ENCODE measurements around the gene TMEM147. TPM values are rescaled to one million over a fixed set of nuclear protein-coding genes. Genes with fewer than 3 reads are reported as not detected.

The TMEM147 gene
- total and polyA plus RNA-seq, 10 of the 15 experiments (the other 5 are each of a cell fraction or from before 2014, with no cell fraction given) = 53.4 to 145 (median 79.3) TPM

- Histone ChIP-seq H3K79me2 (ENCODE audit: control insufficient read depth, insufficient read depth, low read length) (peaks cover 7% of the 10 kb centered on the region), H3K27me3 (replicated peaks in 1 of 2; ENCODE audit: control insufficient read depth in 2 of 2, insufficient read depth in 2 of 2, low read length in 1 of 2) (no peaks in the 10 kb centered on the region), H3K9ac (ENCODE audit: control insufficient read depth, insufficient read depth, low read length) (no peak overlapping the region), H2AFZ (ENCODE audit: control insufficient read depth, low read depth, low read length) (no peak overlapping the region), H3K4me1 (ENCODE audit: control insufficient read depth, insufficient read depth, low read length) (peaks cover 21% of the 10 kb centered on the region), H3K4me3 (no peak overlapping the region), H3K27ac (ENCODE audit: control insufficient read depth, insufficient read depth) (no peak overlapping the region), H3K4me2 (ENCODE audit: control insufficient read depth, insufficient read depth) (no peak overlapping the region), H4K20me1 (ENCODE audit: control insufficient read depth, insufficient read depth) (no peaks in the 10 kb centered on the region), H3K36me3 (ENCODE audit: control insufficient read depth in 2 of 2, insufficient read depth in 2 of 2, low read length in 1 of 2) (peaks cover 0 to 2% of the 10 kb centered on the region in 2 experiments; a peak in 2 of 4 replicates), H3K9me3 (replicated peaks; ENCODE audit: control insufficient read depth, insufficient read depth, low read length) (no peaks in the 10 kb centered on the region)
- in situ Hi-C loops (cut with MboI) (no loop called here), intact Hi-C loops (cut with micrococcal nuclease; ENCODE audit: unreplicated experiment) (no loop called here)
- ChIA-PET POLR2A (interaction anchor here (1.7 kb wide), 1 partner anchor 29 kb away, joined by 6 read pairs; no protein-coding TSS in a partner anchor), SMC1A (ENCODE audit: uncharacterized antibody, unreplicated experiment) (interaction anchor here (1.4 kb wide), 1 partner anchor 30 kb away, joined by 9 read pairs; no protein-coding TSS in a partner anchor), RAD21 (ENCODE audit: unreplicated experiment) (no interaction called here), CTCF (interaction anchor here (1.0 to 1.2 kb wide), 4 partner anchors 9 to 187 kb away, joined by 3 to 4 read pairs (median 3); no protein-coding TSS in a partner anchor)
- FAIRE-seq = no peak
- WGBS (ENCODE audit: insufficient coverage, insufficient replicate concordance, low lambda C conversion rate, missing lambda C conversion rate) = 99% methylated on average over 9 of the region's 12 CpGs
- ATAC-seq = no peak
- DNase-seq (ENCODE audit: low read depth, low spot score) = no peak
- no TSS peak for BruUV-seq (replicated peaks)
- TF ChIP-seq E2F8 (IDR thresholded peaks at IDR 0.05; ENCODE audit: low read depth, partially characterized antibody) (no peak), KAT2A (conservative IDR thresholded peaks at IDR 0.05; ENCODE audit: control insufficient read depth, low read depth, low read length) (no peak), CREB1 (IDR thresholded peaks at IDR 0.05; ENCODE audit: low read depth) (no peak), BHLHE40 (IDR thresholded peaks at IDR 0.05; ENCODE audit: borderline replicate concordance in 1 of 2, low read depth in 2 of 2, low read length in 1 of 2) (no peak), SPI1 (IDR thresholded peaks at IDR 0.05; ENCODE audit: borderline replicate concordance, insufficient read depth, low read depth, low read length) (no peak)
These were observed 5.6 kb upstream of the TMEM147 start for GRCh38 chr19:35539850-35540249.

Measured in GM12878 (cell line).